ENCODE results near the gene ELOVL3. TPM values are rescaled to one million over a fixed set of nuclear protein-coding genes. Genes with fewer than 3 reads are reported as not detected.

ELOVL3 gene
- total RNA-seq, 1 donor from 2014 or later: not detected

DNA sequence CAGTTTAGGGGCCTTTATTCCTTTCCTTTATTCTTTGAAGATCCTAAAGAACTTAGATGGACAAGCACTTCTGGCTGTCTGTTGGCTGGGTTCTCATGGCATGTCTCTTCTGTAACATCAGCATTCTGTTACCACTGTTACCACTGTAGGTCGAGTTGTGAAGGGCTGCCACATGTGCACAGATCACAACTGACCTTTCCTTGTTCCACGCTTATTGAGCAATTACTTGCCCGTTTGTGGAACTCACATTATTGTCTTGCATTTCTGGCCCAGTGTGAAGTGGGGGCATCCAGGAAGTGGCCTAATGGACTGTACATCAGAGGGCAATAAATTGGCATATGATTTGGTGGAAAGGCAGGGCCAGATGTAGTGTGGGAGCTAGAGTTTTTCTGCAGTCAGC lies 42.9 kb downstream of the ELOVL3 start:
- ChIA-PET CTCF (interaction anchor here (0.9 kb wide), 1 partner anchor 83 kb away, joined by 3 read pairs; no protein-coding TSS in a partner anchor), POLR2A (no interaction called here)
- Mint-ChIP-seq H3K9me3 (no peaks in the 10 kb centered on the region), H3K36me3 (ENCODE audit: low read depth) (peaks cover 38% of the 10 kb centered on the region), H3K27ac (no peak overlapping the region), H3K4me3 (no peak overlapping the region), H3K4me1 (peaks cover 28% of the 10 kb centered on the region), H3K27me3 (no peaks in the 10 kb centered on the region)
- TF ChIP-seq, protein P1, sequence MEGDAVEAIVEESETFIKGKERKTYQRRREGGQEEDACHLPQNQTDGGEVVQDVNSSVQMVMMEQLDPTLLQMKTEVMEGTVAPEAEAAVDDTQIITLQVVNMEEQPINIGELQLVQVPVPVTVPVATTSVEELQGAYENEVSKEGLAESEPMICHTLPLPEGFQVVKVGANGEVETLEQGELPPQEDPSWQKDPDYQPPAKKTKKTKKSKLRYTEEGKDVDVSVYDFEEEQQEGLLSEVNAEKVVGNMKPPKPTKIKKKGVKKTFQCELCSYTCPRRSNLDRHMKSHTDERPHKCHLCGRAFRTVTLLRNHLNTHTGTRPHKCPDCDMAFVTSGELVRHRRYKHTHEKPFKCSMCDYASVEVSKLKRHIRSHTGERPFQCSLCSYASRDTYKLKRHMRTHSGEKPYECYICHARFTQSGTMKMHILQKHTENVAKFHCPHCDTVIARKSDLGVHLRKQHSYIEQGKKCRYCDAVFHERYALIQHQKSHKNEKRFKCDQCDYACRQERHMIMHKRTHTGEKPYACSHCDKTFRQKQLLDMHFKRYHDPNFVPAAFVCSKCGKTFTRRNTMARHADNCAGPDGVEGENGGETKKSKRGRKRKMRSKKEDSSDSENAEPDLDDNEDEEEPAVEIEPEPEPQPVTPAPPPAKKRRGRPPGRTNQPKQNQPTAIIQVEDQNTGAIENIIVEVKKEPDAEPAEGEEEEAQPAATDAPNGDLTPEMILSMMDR (IDR thresholded peaks at IDR 0.05): no peak
- ATAC-seq (ENCODE audit: low read depth) (no peak), DNase-seq (no peak)
- intact Hi-C loops (cut with micrococcal nuclease): no loop called here

DNA sequence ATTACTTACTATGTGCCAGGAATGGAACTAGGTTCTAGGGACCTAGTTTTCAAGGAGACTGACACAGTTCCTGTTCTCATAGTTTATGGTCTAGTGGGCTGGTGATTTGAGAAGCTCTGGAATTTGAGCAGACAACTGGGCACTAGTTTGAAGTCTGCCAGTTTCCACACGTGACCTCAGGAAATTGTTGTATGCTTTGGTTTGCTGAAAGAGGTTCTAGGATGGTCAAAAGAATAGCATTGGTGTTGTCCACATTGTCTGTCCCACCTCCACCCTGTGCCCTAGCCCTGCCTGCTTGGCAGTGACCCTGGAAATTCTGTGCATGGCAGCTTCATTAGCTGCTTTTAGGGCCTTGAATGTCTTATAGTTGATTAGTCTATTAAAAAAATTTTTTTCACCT lies 48.0 kb downstream of the ELOVL3 start:
- no peak for DNase-seq
- H3K27me3 Mint-ChIP-seq: no peaks in the 10 kb centered on the region
- no peak overlapping the region for H3K4me3 Mint-ChIP-seq
- no peak for ATAC-seq (ENCODE audit: low read depth)
- no peaks in the 10 kb centered on the region for H3K9me3 Mint-ChIP-seq
- intact Hi-C loops (cut with micrococcal nuclease): no loop called here
- CTCF ChIA-PET: no interaction called here
- TF ChIP-seq, protein P1 (IDR thresholded peaks at IDR 0.05): no peak
- no peak overlapping the region for H3K27ac Mint-ChIP-seq
- H3K36me3 Mint-ChIP-seq (ENCODE audit: low read depth): peaks cover 25% of the 10 kb centered on the region
- POLR2A ChIA-PET: interaction anchor here (0.6 kb wide), 1 partner anchor 88 kb away, joined by 3 read pairs; no protein-coding TSS in a partner anchor
- peaks cover 13% of the 10 kb centered on the region for H3K4me1 Mint-ChIP-seq

DNA sequence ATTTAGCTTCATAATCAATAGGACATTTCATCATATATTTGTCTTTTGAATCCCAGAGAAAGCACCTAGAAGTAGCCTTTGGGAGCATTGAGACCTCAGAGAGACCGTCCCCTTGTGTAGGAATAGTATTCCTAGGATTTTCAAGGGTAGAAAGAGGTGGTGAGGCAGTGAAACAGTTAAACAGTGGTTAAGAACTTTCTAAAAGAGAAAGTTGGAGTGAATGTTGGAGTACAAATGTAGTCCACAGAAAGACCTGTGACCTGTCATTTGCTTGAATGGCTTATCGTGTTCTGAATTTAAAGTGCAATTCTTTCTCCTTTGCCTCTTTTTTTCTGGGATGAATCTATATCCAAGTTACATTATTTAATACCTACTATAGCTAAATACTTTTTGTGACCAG lies 49.2 kb downstream of the ELOVL3 start:
- H3K9me3 Mint-ChIP-seq: no peaks in the 10 kb centered on the region
- no peak overlapping the region for H3K27ac Mint-ChIP-seq
- intact Hi-C loops (cut with micrococcal nuclease): no loop called here
- ChIA-PET POLR2A (no interaction called here), CTCF (no interaction called here)
- H3K4me1 Mint-ChIP-seq: peaks cover 20% of the 10 kb centered on the region
- DNase-seq: no peak
- TF ChIP-seq, protein P1 (IDR thresholded peaks at IDR 0.05): no peak
- no peak for ATAC-seq (ENCODE audit: low read depth)
- H3K4me3 Mint-ChIP-seq: no peak overlapping the region
- no peaks in the 10 kb centered on the region for H3K27me3 Mint-ChIP-seq
- peaks cover 22% of the 10 kb centered on the region for H3K36me3 Mint-ChIP-seq (ENCODE audit: low read depth)

DNA sequence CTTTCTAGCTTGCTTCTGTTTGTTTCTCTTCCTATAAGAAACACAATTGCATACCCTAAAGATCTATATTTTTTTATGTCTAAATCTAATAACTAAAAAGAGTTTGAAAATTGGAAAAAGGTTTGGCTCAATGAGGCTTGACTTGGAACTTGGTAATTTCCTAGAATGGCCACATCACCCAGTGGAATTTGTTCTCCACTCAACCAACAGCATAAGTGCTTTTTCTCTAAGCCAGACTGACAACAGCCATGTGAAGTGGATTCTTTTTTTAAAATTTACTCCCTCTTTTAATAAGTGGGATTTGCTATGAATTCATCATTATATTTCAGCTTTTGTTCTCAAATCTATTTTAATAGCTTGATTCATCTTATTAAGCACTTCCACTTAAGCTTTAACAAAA lies 53.0 kb downstream of the ELOVL3 start:
- ChIA-PET CTCF (interaction anchor here (1.0 kb wide), 1 partner anchor 30 kb away, joined by 3 read pairs; no protein-coding TSS in a partner anchor), POLR2A (no interaction called here)
- no peak overlapping the region for H3K4me3 Mint-ChIP-seq
- peaks cover 31% of the 10 kb centered on the region for H3K36me3 Mint-ChIP-seq (ENCODE audit: low read depth)
- H3K9me3 Mint-ChIP-seq: no peaks in the 10 kb centered on the region
- no peak overlapping the region for H3K27ac Mint-ChIP-seq
- peaks cover 32% of the 10 kb centered on the region for H3K4me1 Mint-ChIP-seq
- TF ChIP-seq, protein P1 (IDR thresholded peaks at IDR 0.05): no peak
- H3K27me3 Mint-ChIP-seq: no peaks in the 10 kb centered on the region
- intact Hi-C loops (cut with micrococcal nuclease): no loop called here
- ATAC-seq (ENCODE audit: low read depth) (no peak), DNase-seq (no peak)

Other genes with a start within 250 kb of the ELOVL3 start
- 26.8 and 35.4 TPM in 2 replicates for gene ARMH3, start 170.1 kb upstream of the ELOVL3 start, total RNA-seq
- 22.8 and 23.0 TPM in 2 replicates for gene HPS6, start 160.9 kb upstream of the ELOVL3 start, total RNA-seq
- 54.0 and 61.9 TPM in 2 replicates for gene LDB1, start 105.9 kb upstream of the ELOVL3 start, total RNA-seq
- 65.1 and 77.2 TPM in 2 replicates for gene PPRC1, start 93.3 kb upstream of the ELOVL3 start, total RNA-seq
- gene NOLC1, start 73.9 kb upstream of the ELOVL3 start, total RNA-seq: 95.1 and 106 TPM in 2 replicates
- gene PITX3, start 15.2 kb downstream of the ELOVL3 start, total RNA-seq: not detected in 2 replicates
- 40.8 and 44.3 TPM in 2 replicates for gene GBF1, start 19.2 kb downstream of the ELOVL3 start, total RNA-seq
- gene NFKB2, start 169.4 kb downstream of the ELOVL3 start, total RNA-seq: 550 and 622 TPM in 2 replicates
- 1.4 and 1.5 TPM in 2 replicates for gene PSD, start 192.5 kb downstream of the ELOVL3 start, total RNA-seq
- 15.7 and 18.9 TPM in 2 replicates for gene FBXL15, start 194.5 kb downstream of the ELOVL3 start, total RNA-seq
- gene CUEDC2, start 206.3 kb downstream of the ELOVL3 start, total RNA-seq: 43.7 and 46.0 TPM in 2 replicates
- gene C10orf95, start 225.2 kb downstream of the ELOVL3 start, total RNA-seq: 0.35 and 0.51 TPM in 2 replicates